Testis (tissue), 2 donors: ENCODE results near the gene NME7.

ENCODE experiments used
- POLR2A ChIP-seq: fragments of 450-650 bp; IDR thresholded peaks from one replicate; pipeline ENCODE4 v1.6.1; 2017; ENCODE audit warnings: antibody characterized with exemption, mild to moderate bottlenecking, moderate library complexity
- TF ChIP-seq, protein P1 (sequence below), 3 experiments: fragments of 450-650 bp in 2 of 3; fragments of 200-600 bp in 1 of 3; sonication (generic) in 1 of 3; IDR thresholded peaks; one replicate each; pipeline ENCODE4 v1.5.1; 2016 to 2019; ENCODE audit warnings: antibody characterized with exemption in 3 of 3, mild to moderate bottlenecking in 2 of 3, moderate library complexity in 1 of 3

DNA sequence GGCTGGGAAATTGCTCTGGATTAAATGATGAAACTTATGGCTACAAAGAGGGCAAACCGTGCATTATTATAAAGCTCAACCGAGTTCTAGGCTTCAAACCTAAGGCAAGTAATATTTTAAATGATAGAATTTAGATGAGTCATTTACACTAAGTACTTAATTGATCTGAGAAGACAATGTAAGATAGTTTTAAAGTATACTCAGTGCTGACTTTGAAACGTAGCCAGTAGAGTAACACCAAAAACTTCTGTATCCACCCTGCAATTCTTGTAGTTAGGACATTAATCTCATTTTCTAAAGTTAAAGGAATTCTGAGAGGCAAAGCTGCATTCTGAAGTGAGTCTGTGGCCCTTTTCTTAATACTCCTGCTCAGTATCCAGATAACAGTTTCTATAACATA is 240.3 kb downstream of the NME7 start:
- TF ChIP-seq, protein P1, sequence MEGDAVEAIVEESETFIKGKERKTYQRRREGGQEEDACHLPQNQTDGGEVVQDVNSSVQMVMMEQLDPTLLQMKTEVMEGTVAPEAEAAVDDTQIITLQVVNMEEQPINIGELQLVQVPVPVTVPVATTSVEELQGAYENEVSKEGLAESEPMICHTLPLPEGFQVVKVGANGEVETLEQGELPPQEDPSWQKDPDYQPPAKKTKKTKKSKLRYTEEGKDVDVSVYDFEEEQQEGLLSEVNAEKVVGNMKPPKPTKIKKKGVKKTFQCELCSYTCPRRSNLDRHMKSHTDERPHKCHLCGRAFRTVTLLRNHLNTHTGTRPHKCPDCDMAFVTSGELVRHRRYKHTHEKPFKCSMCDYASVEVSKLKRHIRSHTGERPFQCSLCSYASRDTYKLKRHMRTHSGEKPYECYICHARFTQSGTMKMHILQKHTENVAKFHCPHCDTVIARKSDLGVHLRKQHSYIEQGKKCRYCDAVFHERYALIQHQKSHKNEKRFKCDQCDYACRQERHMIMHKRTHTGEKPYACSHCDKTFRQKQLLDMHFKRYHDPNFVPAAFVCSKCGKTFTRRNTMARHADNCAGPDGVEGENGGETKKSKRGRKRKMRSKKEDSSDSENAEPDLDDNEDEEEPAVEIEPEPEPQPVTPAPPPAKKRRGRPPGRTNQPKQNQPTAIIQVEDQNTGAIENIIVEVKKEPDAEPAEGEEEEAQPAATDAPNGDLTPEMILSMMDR (IDR thresholded peaks at IDR 0.05), result no peak
- TF ChIP-seq POLR2A, result no peak
